Loucy (cell line): ENCODE results near the gene CNTN4.

Source experiments
- H2AFZ ChIP-seq: fragments of 200-600 bp; sonication (generic); 2 replicates; pipeline ENCODE4 v1.6.0; 2016; ENCODE audit warnings: antibody characterized with exemption, mild to moderate bottlenecking, low read length, moderate library complexity
- H3F3A ChIP-seq: fragments of 200-600 bp; 2 replicates; pipeline ENCODE4 v1.6.0; 2016; ENCODE audit warnings: antibody characterized with exemption, low read depth, mild to moderate bottlenecking
- H3K27me3 ChIP-seq: fragments of 200-600 bp; sonication (generic); 2 replicates; pipeline ENCODE4 v1.6.1; 2014; ENCODE audit warnings: low read length, mild to moderate bottlenecking; ENCODE audit not compliant: insufficient read depth, poor library complexity, severe bottlenecking
- H3K36me3 ChIP-seq: fragments of 200-600 bp; sonication (generic); 2 replicates; pipeline ENCODE4 v1.6.1; 2016; ENCODE audit warnings: low read length; ENCODE audit not compliant: insufficient read depth
- H3K4me1 ChIP-seq: fragments of 200-600 bp; sonication (generic); 2 replicates; pipeline ENCODE4 v1.5.1; 2014; ENCODE audit warnings: low read length, mild to moderate bottlenecking; ENCODE audit not compliant: insufficient read depth, poor library complexity, severe bottlenecking
- H3K4me2 ChIP-seq: fragments of 200-600 bp; sonication (generic); 2 replicates; pipeline ENCODE4 v1.6.0; 2014; ENCODE audit warnings: antibody characterized with exemption, low read length, low read depth, mild to moderate bottlenecking; ENCODE audit not compliant: poor library complexity, severe bottlenecking
- H3K4me3 ChIP-seq: fragments of 200-600 bp; sonication (generic); 2 replicates; pipeline ENCODE4 v1.5.1; 2014; ENCODE audit warnings: low read length, mild to moderate bottlenecking, mixed read lengths; ENCODE audit not compliant: poor library complexity, severe bottlenecking
- H3K79me2 ChIP-seq: fragments of 200-600 bp; sonication (generic); 2 replicates; pipeline ENCODE4 v1.6.1; 2014; ENCODE audit warnings: low read length; ENCODE audit not compliant: insufficient read depth
- H3K9ac ChIP-seq: fragments of 200-600 bp; sonication (generic); 2 replicates; pipeline ENCODE4 v1.6.0; 2014; ENCODE audit warnings: mild to moderate bottlenecking, low read depth, low read length, moderate library complexity; ENCODE audit not compliant: poor library complexity, severe bottlenecking
- H3K9me2 ChIP-seq: fragments of 200-600 bp; sonication (generic); replicated peaks from 2 replicates; pipeline ENCODE4 v1.6.1; 2016; ENCODE audit warnings: low read depth, low read length, mixed read lengths
- H3K9me3 ChIP-seq: fragments of 200-600 bp; sonication (generic); 2 replicates; pipeline ENCODE4 v1.6.1; 2014; ENCODE audit warnings: mild to moderate bottlenecking, antibody characterized with exemption, low read length, low read depth; ENCODE audit not compliant: insufficient read depth
- H4K20me1 ChIP-seq: fragments of 200-600 bp; sonication (generic); 2 replicates; pipeline ENCODE4 v1.6.0; 2014; ENCODE audit warnings: antibody characterized with exemption, low read length, mild to moderate bottlenecking; ENCODE audit not compliant: insufficient read depth, poor library complexity, severe bottlenecking
- CTCF ChIP-seq: fragments of 200-600 bp; sonication (generic); conservative IDR thresholded peaks from 2 replicates; pipeline ENCODE4 v1.5.1; 2014; ENCODE audit warnings: mild to moderate bottlenecking, antibody characterized with exemption, low read length
- EZH2phosphoT487 ChIP-seq: fragments of 200-600 bp; IDR thresholded peaks from 2 replicates; pipeline ENCODE4 v1.6.1; 2018; ENCODE audit warnings: antibody characterized with exemption, mild to moderate bottlenecking, moderate library complexity, borderline replicate concordance

CNTN4 gene

GRCh38 chr3:2390926-2391532, 292.4 kb downstream of the CNTN4 start:
- no peak overlapping the region for H3K4me2 ChIP-seq
- no peaks in the 10 kb centered on the region for H3F3A ChIP-seq
- H2AFZ ChIP-seq = no peak overlapping the region
- no peaks in the 10 kb centered on the region for H4K20me1 ChIP-seq
- no peak overlapping the region for H3K4me3 ChIP-seq
- TF ChIP-seq EZH2phosphoT487 = no peak
- no peak for TF ChIP-seq CTCF
- H3K36me3 ChIP-seq = no peaks in the 10 kb centered on the region
- H3K4me1 ChIP-seq = no peaks in the 10 kb centered on the region
- no peaks in the 10 kb centered on the region for H3K9me3 ChIP-seq
- no peak overlapping the region for H3K9ac ChIP-seq
- H3K9me2 ChIP-seq = no peaks in the 10 kb centered on the region
- H3K27me3 ChIP-seq = no peaks in the 10 kb centered on the region
- no peaks in the 10 kb centered on the region for H3K79me2 ChIP-seq

- Histone ChIP-seq H3F3A (no peaks in the 10 kb centered on the region), H3K36me3 (no peaks in the 10 kb centered on the region), H3K9me3 (no peaks in the 10 kb centered on the region), H3K27me3 (no peaks in the 10 kb centered on the region), H3K4me3 (no peak overlapping the region), H3K4me1 (no peaks in the 10 kb centered on the region), H3K79me2 (no peaks in the 10 kb centered on the region), H3K4me2 (no peak overlapping the region), H3K9ac (no peak overlapping the region), H3K9me2 (no peaks in the 10 kb centered on the region), H2AFZ (no peak overlapping the region), H4K20me1 (no peaks in the 10 kb centered on the region)
- TF ChIP-seq CTCF = no peak
Measured at GRCh38 chr3:2391896-2392295, 293.2 kb downstream of the CNTN4 start.

- no peaks in the 10 kb centered on the region for H3K9me3 ChIP-seq
- H3K9ac ChIP-seq = no peak overlapping the region
- no peaks in the 10 kb centered on the region for H4K20me1 ChIP-seq
- no peaks in the 10 kb centered on the region for H3K4me1 ChIP-seq
- H3K36me3 ChIP-seq = no peaks in the 10 kb centered on the region
- H3K79me2 ChIP-seq = no peaks in the 10 kb centered on the region
- H2AFZ ChIP-seq = no peak overlapping the region
- no peaks in the 10 kb centered on the region for H3K9me2 ChIP-seq
- H3K4me2 ChIP-seq = no peak overlapping the region
- H3K4me3 ChIP-seq = no peak overlapping the region
- H3F3A ChIP-seq = no peaks in the 10 kb centered on the region
- TF ChIP-seq CTCF = no peak
- no peak for TF ChIP-seq EZH2phosphoT487
- H3K27me3 ChIP-seq = no peaks in the 10 kb centered on the region
Measured at GRCh38 chr3:2392981-2393380, 294.3 kb downstream of the CNTN4 start.
